ENCODE results near the gene PUS1. TPM values are rescaled to one million over a fixed set of nuclear protein-coding genes. Genes with fewer than 3 reads are reported as not detected.

PUS1 gene
- total RNA-seq, 1 donor from 2014 or later: 60.3 TPM

- Mint-ChIP-seq H3K4me3 (no peak overlapping the region), H3K9me3 (no peaks in the 10 kb centered on the region), H3K27ac (no peak overlapping the region), H3K27me3 (no peaks in the 10 kb centered on the region), H3K4me1 (no peaks in the 10 kb centered on the region), H3K36me3 (ENCODE audit: low read depth) (peaks cover 76% of the 10 kb centered on the region)
- POLR2A ChIA-PET: interaction anchor here (1.1 kb wide), 1 partner anchor 9 kb away, joined by 3 read pairs; no protein-coding TSS in a partner anchor
- no peak for TF ChIP-seq CTCF (IDR thresholded peaks at IDR 0.05)
- ATAC-seq (ENCODE audit: low read depth) (no peak), DNase-seq (no peak)
- CTCF ChIA-PET: no interaction called here
- intact Hi-C loops (cut with micrococcal nuclease): no loop called here
Measured at GRCh38 chr12:131938082-131938481, 9.0 kb downstream of the PUS1 start.

- intact Hi-C loops (cut with micrococcal nuclease): no loop called here
- H3K27ac Mint-ChIP-seq: no peak overlapping the region
- no peak for TF ChIP-seq CTCF (IDR thresholded peaks at IDR 0.05)
- H3K9me3 Mint-ChIP-seq: no peaks in the 10 kb centered on the region
- CTCF ChIA-PET: no interaction called here
- H3K4me3 Mint-ChIP-seq: no peak overlapping the region
- no peaks in the 10 kb centered on the region for H3K4me1 Mint-ChIP-seq
- peaks cover 72% of the 10 kb centered on the region for H3K36me3 Mint-ChIP-seq (ENCODE audit: low read depth)
- ATAC-seq (ENCODE audit: low read depth) (no peak), DNase-seq (no peak)
- POLR2A ChIA-PET: interaction anchor here (0.6 kb wide), 1 partner anchor 11 kb away, joined by 6 read pairs; no protein-coding TSS in a partner anchor
- no peaks in the 10 kb centered on the region for H3K27me3 Mint-ChIP-seq
Measured at GRCh38 chr12:131939007-131939406, 9.9 kb downstream of the PUS1 start.

GRCh38 chr12:131940141-131940547, 11.1 kb downstream of the PUS1 start:
- CTCF ChIA-PET: no interaction called here
- no peak for TF ChIP-seq CTCF (IDR thresholded peaks at IDR 0.05)
- no peaks in the 10 kb centered on the region for H3K9me3 Mint-ChIP-seq
- H3K27ac Mint-ChIP-seq: no peak overlapping the region
- intact Hi-C loops (cut with micrococcal nuclease): no loop called here
- DNase-seq: no peak
- peaks cover 72% of the 10 kb centered on the region for H3K36me3 Mint-ChIP-seq (ENCODE audit: low read depth)
- H3K4me3 Mint-ChIP-seq: no peak overlapping the region
- H3K27me3 Mint-ChIP-seq: no peaks in the 10 kb centered on the region
- no peak for ATAC-seq (ENCODE audit: low read depth)
- POLR2A ChIA-PET: no interaction called here
- H3K4me1 Mint-ChIP-seq: peaks cover 2% of the 10 kb centered on the region

DNA sequence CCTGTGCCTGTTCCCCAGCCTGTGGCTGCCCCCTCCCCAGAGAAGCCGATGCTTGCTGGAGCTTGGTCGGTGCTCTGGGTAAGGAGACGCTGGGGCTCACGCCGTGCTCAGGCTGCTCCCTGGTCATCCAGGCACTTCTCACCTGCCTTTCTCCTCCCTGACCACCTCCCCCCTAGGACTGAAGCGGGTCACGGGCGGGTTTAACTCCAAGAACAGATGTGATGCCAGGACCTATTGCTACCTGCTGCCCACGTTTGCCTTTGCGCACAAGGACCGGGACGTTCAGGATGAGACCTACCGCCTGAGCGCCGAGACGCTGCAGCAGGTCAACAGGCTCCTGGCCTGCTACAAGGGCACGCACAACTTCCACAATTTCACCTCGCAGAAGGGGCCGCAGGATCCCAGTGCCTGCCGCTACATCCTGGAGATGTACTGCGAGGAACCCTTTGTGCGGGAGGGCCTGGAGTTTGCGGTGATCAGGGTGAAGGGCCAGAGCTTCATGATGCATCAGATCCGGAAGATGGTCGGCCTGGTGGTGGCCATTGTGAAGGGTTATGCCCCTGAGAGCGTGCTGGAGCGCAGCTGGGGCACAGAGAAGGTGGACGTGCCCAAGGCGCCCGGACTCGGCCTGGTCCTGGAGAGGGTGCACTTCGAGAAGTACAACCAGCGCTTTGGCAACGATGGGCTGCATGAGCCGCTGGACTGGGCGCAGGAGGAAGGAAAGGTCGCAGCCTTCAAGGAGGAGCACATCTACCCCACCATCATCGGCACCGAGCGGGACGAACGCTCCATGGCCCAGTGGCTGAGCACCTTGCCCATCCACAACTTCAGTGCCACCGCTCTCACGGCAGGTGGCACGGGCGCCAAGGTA, 12.3 kb downstream of the PUS1 start:
- CTCF ChIA-PET: no interaction called here
- no peak for DNase-seq
- H3K27ac Mint-ChIP-seq: no peak overlapping the region

More for the DNA sequence above, 12.3 kb downstream of the PUS1 start:
- intact Hi-C loops (cut with micrococcal nuclease): no loop called here
- TF ChIP-seq CTCF (IDR thresholded peaks at IDR 0.05): no peak
- H3K9me3 Mint-ChIP-seq: no peaks in the 10 kb centered on the region
- H3K4me1 Mint-ChIP-seq: peaks cover 2% of the 10 kb centered on the region
- H3K27me3 Mint-ChIP-seq: no peaks in the 10 kb centered on the region
- POLR2A ChIA-PET: no interaction called here
- H3K4me3 Mint-ChIP-seq: no peak overlapping the region
- H3K36me3 Mint-ChIP-seq (ENCODE audit: low read depth): peaks cover 65% of the 10 kb centered on the region
- ATAC-seq (ENCODE audit: low read depth): no peak
